Activated CD8-positive, alpha-beta memory T cell treated with anti-CD3 and anti-CD28 coated beads for 48 hours (primary cell): ENCODE data around the gene ZFYVE27.
A peak's percentile ranks its signal among the peaks of the same experiment; 100 is the strongest.

Experiments
- DNase-seq, 3 experiments: peaks; one replicate each; pipeline ENCODE4 v3.0.0-alpha.2; 2020; ENCODE audit warnings: low read depth in 2 of 3, low spot score in 2 of 3

Gene ZFYVE27

DNA sequence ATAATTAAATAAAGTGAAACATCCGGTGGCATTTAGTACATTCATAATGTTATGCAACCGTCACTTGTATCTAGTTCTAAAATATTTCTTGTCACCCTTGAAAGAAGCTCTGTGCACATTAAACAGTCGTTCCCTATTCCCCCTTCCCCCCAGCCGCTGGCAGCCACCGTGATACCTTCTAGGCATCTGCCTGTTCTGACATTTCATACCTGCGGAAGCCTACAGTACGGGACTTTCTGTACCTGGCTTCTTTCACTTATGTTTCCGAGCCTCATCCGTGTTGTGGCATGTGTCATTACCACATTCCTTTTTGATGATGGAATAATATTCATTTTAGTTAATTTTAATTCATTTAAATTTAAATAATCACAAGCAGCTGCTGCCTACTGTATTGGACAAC is 48.8 kb downstream of the ZFYVE27 start:
- no peak for DNase-seq

DNA sequence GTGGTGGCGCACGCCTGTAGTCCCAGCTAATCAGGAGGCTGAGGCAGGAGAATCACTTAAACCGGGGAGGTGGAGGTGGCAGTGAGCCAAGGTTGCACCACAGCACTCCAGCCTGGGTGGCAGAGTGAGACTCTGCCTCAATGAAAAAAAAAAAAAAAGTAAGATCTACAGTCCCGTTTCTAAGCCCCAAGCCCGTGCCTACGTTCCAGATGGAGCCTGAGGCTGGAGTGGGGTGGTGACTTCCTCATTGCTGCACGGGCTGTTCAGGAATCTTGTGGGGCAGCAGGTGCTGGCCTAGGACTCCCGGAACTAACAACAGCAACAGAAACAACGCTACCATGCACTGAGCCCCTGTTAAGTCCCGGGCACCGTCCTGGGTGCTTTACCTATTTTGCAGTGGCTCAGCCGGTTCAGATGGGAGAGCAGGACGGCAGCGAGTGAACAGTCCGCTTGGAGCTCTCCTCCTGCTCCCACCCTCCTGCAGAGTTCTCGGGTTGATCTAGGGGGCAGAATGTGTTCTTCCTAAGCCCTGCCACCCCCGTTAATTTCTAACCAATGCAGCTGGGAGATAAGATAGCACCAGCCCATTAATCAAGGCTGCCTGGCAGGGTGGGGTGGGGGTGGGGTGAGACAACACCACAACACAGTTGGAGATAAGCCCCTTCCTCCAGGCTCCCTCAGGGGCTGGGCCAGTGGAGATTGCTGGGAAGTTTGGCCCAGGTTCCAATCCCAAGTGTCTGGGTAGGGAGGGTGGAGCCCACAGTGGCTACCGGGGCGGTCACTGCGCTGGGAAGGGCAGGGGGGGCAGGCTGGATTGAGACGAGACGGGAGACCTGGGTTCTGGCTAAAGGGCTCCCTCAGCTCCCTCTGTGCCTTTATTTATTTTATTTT is 51.9 kb downstream of the ZFYVE27 start:
- no peak for DNase-seq

DNA sequence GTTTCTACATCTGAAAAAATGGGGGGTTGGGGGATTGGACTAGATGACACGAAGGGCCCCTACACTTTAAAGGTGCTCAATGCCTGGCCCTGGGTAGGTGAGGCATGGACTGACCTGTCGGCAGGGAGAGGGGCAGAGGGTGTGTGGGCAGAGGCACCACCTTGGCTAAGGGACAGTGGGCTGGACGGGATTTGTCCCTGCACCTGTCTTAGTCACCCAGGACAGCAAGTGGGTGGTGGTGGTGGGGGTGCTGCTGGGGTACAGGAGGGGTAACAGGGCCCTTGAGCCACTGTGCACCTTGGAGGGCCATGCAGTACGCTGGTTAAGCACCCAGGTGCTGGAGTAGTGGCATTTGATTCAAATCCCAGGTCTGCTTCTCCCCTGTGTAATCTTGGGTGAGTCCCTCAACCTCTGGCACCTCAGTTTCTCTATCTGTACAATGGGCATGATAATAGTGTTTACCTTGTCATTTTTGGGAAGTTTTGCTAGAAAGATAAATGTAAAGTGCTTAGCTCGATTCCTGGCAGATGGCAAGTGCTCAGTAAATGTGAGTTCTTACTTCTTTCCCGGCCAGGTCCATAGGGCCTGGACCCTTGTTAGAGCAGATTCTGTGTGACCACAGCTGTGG is 53.0 kb downstream of the ZFYVE27 start:
- DNase-seq: no peak

DNA sequence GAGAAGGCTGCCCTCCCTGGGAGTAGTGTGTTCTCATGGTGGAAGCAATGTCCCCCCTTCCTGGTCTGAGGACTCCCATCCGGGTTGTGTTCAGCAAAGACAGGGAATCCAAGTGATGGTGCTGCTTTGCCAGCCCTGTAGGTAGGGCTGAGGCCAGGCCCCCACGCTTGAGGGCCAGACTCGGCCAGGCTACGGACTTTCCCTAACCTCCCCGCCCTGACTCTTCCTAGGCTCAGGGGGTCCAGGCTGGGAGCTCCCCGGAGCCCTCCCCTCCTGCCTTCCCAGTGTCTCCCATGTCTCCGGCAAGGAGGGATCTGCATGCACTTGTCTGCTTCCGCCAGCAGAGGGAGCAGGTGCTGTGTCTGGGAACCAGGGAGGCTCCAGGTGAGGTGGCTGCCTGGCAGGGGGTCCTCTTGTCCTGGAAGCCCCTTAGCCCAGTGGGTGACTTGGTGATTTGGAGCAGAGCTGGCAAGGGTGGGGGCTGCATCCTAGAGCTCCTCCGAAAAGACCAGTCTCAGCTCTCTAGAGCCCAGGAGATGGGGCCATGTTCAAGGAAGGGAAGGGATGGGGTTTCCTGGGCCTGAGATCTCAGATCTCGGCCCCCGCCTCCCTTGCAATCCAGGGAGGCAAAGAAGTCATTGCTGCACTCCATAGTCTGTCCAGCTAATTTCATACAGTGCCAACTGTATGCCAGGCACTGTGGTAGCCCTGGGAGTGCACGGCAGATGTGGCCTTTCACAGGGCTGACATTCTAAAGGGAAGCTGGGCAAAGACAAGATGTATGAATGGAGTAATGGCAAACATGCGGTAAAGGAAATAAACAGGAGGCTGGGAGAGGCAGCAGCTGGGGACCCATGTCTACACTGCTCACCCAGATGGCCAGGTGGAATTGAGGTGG is 55.1 kb downstream of the ZFYVE27 start:
- peak; percentile 28 to 61 (median 52) for DNase-seq

DNA sequence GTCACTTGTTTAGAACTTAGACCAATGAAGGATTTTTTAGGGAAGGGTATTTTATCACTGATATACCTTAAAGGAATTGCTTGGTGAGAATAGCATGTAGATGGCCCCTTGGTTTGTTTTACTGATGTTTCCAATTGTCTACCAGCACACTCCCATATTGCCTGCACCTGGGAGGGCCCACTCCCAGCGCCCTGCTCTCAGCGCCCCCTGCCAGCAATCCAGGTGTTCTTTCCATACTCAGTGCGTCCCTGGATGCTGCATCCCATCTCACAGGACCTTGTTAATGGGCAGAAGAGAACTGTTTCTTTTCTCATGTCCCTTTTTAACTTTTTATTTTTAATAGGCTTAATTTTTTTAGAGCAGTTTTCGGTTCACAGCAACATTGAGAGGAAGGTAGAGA is 59.0 kb downstream of the ZFYVE27 start:
- no peak for DNase-seq

DNA sequence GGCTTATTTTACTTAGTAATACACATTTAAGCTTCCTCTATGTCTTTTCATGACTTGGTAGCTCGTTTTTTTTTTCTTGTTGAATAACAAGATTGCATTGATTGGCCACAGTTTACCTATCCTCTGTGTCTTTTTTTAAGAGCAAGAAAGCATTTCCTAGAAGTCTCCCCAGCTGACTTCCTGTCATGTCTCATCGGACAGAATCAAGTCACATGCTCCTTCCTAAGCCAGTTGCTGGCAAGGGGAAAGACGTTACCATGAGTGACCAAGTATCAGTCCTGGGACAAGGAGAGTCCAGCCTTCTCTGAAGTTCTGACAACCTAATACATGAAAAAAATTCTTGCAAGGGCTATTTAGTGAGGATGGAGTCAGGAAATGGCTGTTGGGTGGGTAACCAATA is 59.7 kb downstream of the ZFYVE27 start:
- no peak for DNase-seq

DNA sequence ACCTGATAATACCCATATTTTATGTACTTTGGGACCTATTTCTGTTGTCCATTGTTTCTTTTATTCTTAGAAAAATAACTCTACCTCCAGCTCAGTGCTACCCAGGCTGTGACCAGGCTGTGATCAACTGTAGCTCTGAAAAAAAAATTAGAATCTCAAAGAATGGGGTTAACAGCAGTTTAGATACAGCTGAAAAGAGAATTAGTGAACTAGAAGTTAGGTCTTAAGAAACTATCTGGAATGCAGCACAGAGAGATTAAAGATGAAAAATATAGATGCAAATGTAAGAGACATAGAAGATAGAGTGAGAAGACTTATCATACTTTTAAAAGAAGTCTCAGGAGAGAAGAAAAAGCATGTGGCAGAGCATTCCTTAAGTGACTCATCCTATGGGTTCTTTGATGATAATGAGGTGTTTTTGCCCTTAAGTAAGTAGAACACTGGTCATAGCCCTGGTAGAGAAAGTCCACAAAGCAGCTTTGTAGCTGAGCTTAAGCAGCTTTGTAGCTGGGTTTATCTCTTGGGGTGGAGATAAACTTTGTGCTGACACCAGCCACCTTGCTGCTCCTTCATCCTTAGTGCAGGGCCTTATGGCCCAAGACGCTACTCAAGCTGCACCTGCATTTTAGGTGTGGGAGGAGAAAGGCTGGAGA is 62.2 kb downstream of the ZFYVE27 start:
- DNase-seq: no peak

DNA sequence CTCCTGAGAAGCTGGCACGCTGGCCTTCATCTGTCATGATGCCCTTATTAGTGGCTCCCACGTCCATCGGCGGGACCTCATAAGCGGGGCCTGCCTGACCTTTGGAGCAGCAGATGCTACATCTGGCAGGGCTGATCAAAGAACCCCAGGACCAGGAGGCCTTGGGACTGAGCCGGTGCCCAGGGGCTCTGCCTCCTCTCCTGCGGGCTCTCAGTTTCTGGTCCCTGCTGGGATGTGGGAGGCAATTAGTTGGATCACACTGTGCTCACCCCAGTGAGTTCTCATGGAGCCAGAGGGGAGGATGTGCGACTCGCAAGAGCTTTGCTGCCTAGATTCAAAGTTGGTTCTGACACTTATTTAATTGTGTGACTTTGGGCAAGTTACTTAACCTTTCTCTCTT is 63.5 kb downstream of the ZFYVE27 start:
- no peak for DNase-seq

DNA sequence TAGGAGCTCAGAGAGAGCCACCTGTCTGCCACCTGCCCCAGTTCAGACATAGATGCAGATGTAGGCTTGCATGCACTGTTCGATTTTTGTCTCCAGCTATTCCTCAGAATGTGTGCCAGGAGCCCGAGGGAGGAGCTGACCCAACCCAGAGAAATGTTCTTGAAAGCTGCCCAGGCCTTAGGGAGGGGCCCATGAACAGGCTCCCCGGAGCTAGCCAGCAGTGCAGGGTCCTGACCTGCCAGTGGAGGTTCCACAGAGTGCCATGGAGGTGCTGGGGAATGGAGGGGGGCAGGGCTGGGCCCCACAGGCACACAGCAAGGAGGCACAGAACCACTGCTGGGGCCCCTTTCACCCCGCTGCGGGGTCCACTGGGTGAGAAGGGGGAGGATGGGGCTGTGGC is 64.5 kb downstream of the ZFYVE27 start:
- no peak for DNase-seq

DNA sequence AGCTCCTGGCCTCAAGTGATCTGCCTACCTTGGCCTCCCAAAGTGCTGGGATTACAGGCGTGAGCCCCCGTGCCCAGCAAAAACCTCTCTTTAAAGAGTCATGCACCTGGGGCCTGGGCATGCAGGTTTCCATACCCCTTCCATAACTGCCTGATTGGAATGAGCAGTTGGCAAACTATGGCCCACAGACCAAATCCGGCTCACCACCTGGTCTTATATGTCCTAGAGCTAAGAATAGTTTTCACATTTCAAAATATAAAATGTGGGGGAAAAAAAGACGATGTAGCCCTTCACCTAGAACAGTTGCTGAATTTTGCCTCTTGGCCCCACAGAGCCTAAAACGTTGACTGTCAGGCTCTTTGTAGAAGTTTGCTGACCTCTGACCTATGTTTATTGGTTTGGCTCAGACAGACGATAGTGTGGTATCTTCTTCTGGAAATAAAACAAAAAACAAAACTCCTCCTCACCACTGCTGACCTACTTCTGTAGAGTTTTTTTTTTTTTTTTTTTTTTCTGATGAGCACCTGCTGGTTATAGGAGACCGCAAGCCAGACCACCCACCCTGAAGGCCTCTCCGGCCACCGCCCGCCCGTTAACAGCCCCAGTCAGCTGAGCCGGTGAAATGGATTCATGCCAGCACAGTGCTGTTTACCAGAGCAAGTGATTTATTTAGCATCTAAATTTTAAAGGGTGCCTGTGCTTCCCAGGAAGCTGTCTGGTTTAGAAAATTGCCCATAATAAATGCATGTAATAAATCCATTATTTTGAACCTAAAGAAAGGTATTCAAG is 68.4 kb downstream of the ZFYVE27 start:
- DNase-seq: no peak

DNA sequence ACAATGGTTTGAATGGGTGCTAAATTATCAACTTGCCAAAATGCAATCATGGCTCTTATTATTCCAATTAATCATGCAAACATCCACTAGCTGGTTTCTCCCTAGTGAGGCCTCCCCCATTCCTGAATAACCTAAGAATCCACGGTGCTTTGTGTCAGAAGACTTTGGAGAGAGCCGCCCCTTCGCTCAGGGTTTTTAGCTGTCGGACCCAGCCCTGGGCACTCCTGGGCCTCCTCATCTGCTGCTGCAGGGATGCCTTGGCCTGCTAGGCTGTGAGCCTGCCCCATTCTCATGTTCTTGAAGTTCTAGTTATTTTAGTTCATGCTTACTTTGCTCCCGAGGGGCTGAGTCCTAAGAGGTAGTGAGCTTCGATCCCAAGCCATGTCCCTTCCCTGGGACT is 69.0 kb downstream of the ZFYVE27 start:
- no peak for DNase-seq

DNA sequence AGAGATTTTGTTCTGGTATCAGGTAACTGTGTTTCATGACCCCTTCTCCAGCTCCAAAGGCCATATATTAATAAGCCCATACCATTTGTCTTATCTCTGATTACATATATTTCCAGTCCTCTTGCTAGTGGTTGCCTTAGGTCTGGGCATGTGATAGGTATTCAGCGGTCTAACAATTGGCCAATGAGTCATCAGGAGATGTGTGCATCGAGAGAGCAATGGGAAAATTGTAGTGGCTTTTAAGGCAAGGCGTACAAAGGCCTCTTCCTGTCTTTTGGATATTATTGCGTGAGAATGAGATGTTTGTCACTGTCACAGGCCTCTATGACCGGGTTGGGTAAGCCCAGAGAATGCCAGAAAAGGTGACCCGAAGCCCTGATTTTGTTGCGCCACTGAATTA is 73.5 kb downstream of the ZFYVE27 start:
- no peak for DNase-seq
